K562 (cell line): ENCODE data around the gene CDC27. TPM values are rescaled to one million over a fixed set of nuclear protein-coding genes. Genes with fewer than 3 reads are reported as not detected.

ENCODE experiments used
- ATAC-seq: fragments of 200-7000 bp; cut with Tn5 transposase; 3 replicates; pipeline ENCODE4 v1.9.1; 2020; ENCODE audit warnings: moderate library complexity
- BruUV-seq: library from RNA; stranded (reverse); fragments of 400-500 nt; replicated peaks from 2 replicates; lab custom pipeline; 2021; lab: Mats Ljungman, UMichigan
- CTCF ChIA-PET: fragments of 300-600 bp; formaldehyde crosslinking; extraction: SDS; loops from one replicate; lab custom pipeline; 2021; ENCODE audit warnings: low intra/inter-chr PET ratio; lab: Yijun Ruan, JAX
- POLR2A ChIA-PET: fragments of 300-600, 350-650 bp; sonication (Branson Sonifier 250); formaldehyde crosslinking; extraction: SDS; loops from one replicate; lab custom pipeline; 2021; ENCODE audit warnings: antibody characterized with exemption, inconsistent platforms; lab: Yijun Ruan, JAX
- DNase-seq, 4 experiments: peaks; one replicate each; pipeline versions ENCODE4 v3.0.0 to v3.0.0-alpha.2; 2011 to 2018; ENCODE audit warnings: low spot score in 3 of 4, mixed read lengths in 3 of 4; ENCODE audit errors: extremely low read depth in 1 of 4
- FAIRE-seq: peaks from 2 replicates; lab custom pipeline; 2011; peaks lifted over from hg19 to GRCh38; lab: Jason Lieb, UNC
- H2AFZ ChIP-seq: 2 replicates; pipeline ENCODE4 v1.6.0; 2011; ENCODE audit warnings: low read depth, low read length, control low read depth, inconsistent platforms
- H3K27ac ChIP-seq: fragments of 200-600 bp; 3 replicates; pipeline ENCODE4 v1.8.0; 2011; ENCODE audit warnings: low read depth, mild to moderate bottlenecking, control low read depth, inconsistent platforms, low read length, moderate library complexity, mixed read lengths; ENCODE audit errors: extremely low read depth
- H3K27me3 ChIP-seq, 2 experiments: fragments of 300-600 bp in 1 of 2; 2 replicates in 1 of 2; 3 replicates in 1 of 2; pipeline versions ENCODE4 v1.6.0 to v1.8.0; 2011; ENCODE audit warnings: inconsistent platforms in 2 of 2, low read length in 2 of 2, mild to moderate bottlenecking in 1 of 2, mixed read lengths in 1 of 2, moderate library complexity in 1 of 2; ENCODE audit not compliant: control insufficient read depth in 2 of 2, insufficient read depth in 2 of 2
- H3K36me3 ChIP-seq: fragments of 300-600 bp; 3 replicates; pipeline ENCODE4 v1.8.0; 2011; ENCODE audit warnings: mild to moderate bottlenecking, low read length, inconsistent platforms; ENCODE audit not compliant: control insufficient read depth, insufficient read depth
- H3K4me1 ChIP-seq, 2 experiments: fragments of 200-600 bp in 1 of 2; replicated peaks in 1 of 2; 2 replicates in 1 of 2; 3 replicates in 1 of 2; pipeline versions ENCODE4 v1.5.1 to v1.8.0; 2011; ENCODE audit warnings: inconsistent platforms in 2 of 2, low read length in 2 of 2, mild to moderate bottlenecking in 1 of 2, mixed read lengths in 1 of 2, moderate library complexity in 1 of 2; ENCODE audit not compliant: control insufficient read depth in 2 of 2, insufficient read depth in 2 of 2
- H3K4me2 ChIP-seq: 2 replicates; pipeline ENCODE4 v1.6.1; 2011; ENCODE audit warnings: low read length, control low read depth, inconsistent platforms, mixed read lengths; ENCODE audit not compliant: insufficient read depth
- H3K4me3 ChIP-seq: fragments of 200-600 bp; sonication (generic), shearing (Covaris generic); 2 replicates; pipeline ENCODE4 v1.5.1; 2016; ENCODE audit warnings: control low read depth, inconsistent platforms
- H3K79me2 ChIP-seq: fragments of 200-600 bp; 3 replicates; pipeline ENCODE4 v1.8.0; 2011; ENCODE audit warnings: low read length, inconsistent platforms; ENCODE audit not compliant: control insufficient read depth, insufficient read depth
- H3K9ac ChIP-seq, 2 experiments: 2 replicates each; pipeline versions ENCODE4 v1.6.0 to v1.6.1; 2011; ENCODE audit warnings: low read depth in 2 of 2, low read length in 2 of 2, control low read depth in 1 of 2, inconsistent platforms in 1 of 2, mild to moderate bottlenecking in 1 of 2, mixed read lengths in 1 of 2; ENCODE audit not compliant: insufficient read depth in 1 of 2
- H3K9me1 ChIP-seq: one replicate; pipeline ENCODE4 v1.6.0; 2011; ENCODE audit warnings: inconsistent platforms, mild to moderate bottlenecking, low read length, moderate library complexity; ENCODE audit not compliant: control insufficient read depth, insufficient read depth
- H3K9me3 ChIP-seq: replicated peaks from 2 replicates; pipeline ENCODE4 v1.5.1; 2011; ENCODE audit warnings: low read depth, low read length, inconsistent platforms; ENCODE audit not compliant: control insufficient read depth, insufficient read depth
- H4K20me1 ChIP-seq: replicated peaks from 2 replicates; pipeline ENCODE4 v1.6.1; 2011; ENCODE audit warnings: low read length, inconsistent platforms, mixed read lengths; ENCODE audit not compliant: control insufficient read depth, insufficient read depth
- DMBX1 ChIP-seq: fragments of 250-450 bp; sonication (Bioruptor Pico); IDR thresholded peaks from 2 replicates; pipeline ENCODE4 v1.8.0; 2022; ENCODE audit warnings: inconsistent platforms, mild to moderate bottlenecking, moderate library complexity, borderline replicate concordance
- DPF2 ChIP-seq: fragments of 450-650 bp; IDR thresholded peaks from 2 replicates; pipeline ENCODE4 v1.6.1; 2016
- RBM39 ChIP-seq: fragments of 200-400 bp; formaldehyde crosslinking; optimal IDR thresholded peaks from 2 replicates; pipeline ENCODE3; 2018; ENCODE audit warnings: low read depth, low read length
- ZNF23 ChIP-seq: fragments of 250-450 bp; sonication (Bioruptor Pico); IDR thresholded peaks from 2 replicates; pipeline ENCODE4 v1.4.0; 2020; ENCODE audit warnings: mild to moderate bottlenecking
- ZSCAN32 ChIP-seq: fragments of 450-650 bp; formaldehyde crosslinking; IDR thresholded peaks from 2 replicates; pipeline ENCODE4 v1.4.0; 2020; ENCODE audit warnings: mild to moderate bottlenecking, moderate library complexity
- WGBS: fragments of 100-300 bp; shearing (Covaris generic); methylation state at CpG from one replicate; pipeline ENCODE4 v1.1.6; 2016; ENCODE audit warnings: low coverage, mixed read lengths; ENCODE audit not compliant: insufficient coverage; ENCODE audit errors: missing lambda C conversion rate; 5-methylcytosine and 5-hydroxymethylcytosine counted together
- in situ Hi-C: fragments of 300-500 bp; cut with MboI; formaldehyde crosslinking; loops from 4 replicates; pipeline ENCODE4 v1.15.0; 2018; ENCODE audit warnings: inconsistent platforms, mixed read lengths
- intact Hi-C: fragments of 100-400 bp; cut with micrococcal nuclease; formaldehyde crosslinking; loops from 2 replicates; pipeline ENCODE4 v1.14.2; 2022
- polyA plus RNA-seq, 8 experiments: library from polyadenylated mRNA; depleted of rRNA in 4 of 8; stranded (reverse) in 5 of 8; unstranded in 3 of 8; fragments of >200 nt; fragmentation: Nextera tagmentation in 2 of 8; fragmentation: Illumina TruSeq in 1 of 8; extraction: Ambion mirVana in 2 of 8; extraction: Trizol in 1 of 8; gene quantifications; 2 replicates each; pipeline versions ENCODE4 v1.2.1 to v1.2.3, GENCODE V29; 2011 to 2014; ENCODE audit warnings: inconsistent platforms in 1 of 8, missing spikeins in 1 of 8
- total RNA-seq, 7 experiments: library from RNA; depleted of rRNA in 6 of 7; stranded (reverse); fragments of >200 nt in 6 of 7; fragmentation: Illumina TruSeq in 2 of 7; extraction: Trizol in 2 of 7; gene quantifications; 2 replicates each; pipeline versions ENCODE4 v1.2.1 to v1.2.3, GENCODE V29; 2011 to 2021; ENCODE audit warnings: low replicate concordance in 1 of 7
- TF ChIP-seq, protein P1 (sequence below): fragments of 250-450 bp; sonication (Bioruptor Pico); IDR thresholded peaks from 2 replicates; pipeline ENCODE4 v1.4.0; 2020; ENCODE audit warnings: mild to moderate bottlenecking, moderate library complexity
- TF ChIP-seq, protein P2 (sequence below): fragments of 450-650 bp; IDR thresholded peaks from 2 replicates; pipeline ENCODE4 v1.6.1; 2017; ENCODE audit warnings: antibody characterized with exemption

The CDC27 gene
- total and polyA plus RNA-seq, 9 of the 15 experiments (the other 6 are each of a cell fraction or from before 2014, with no cell fraction given): 28.6 to 155 (median 94.1) TPM

DNA sequence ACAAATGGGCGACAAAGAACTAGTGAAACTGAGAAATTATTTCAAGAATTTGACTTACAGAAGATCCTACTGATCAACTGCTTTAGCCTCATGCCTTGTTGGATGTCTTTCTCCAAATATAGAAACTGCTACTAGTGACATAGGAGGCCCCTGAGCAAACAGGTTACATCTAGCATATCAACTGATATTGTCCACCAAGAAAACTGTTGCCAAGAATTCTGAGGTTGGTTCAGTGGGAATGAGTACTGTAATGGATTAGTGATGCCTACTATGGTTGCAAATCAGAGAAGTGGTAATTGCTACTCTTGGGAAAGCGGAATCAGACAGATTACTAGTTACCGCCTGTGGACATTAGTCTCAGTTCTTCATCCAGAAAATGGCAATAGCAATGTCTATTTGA is 10.0 kb downstream of the CDC27 start:
- DNase-seq (no peak), FAIRE-seq (no peak), ATAC-seq (no peak)
- H3K4me2 ChIP-seq: no peak overlapping the region
- H3K4me1 ChIP-seq: peaks cover 10 to 17% of the 10 kb centered on the region in 2 experiments; a peak in 4 of 5 replicates
- no peak overlapping the region for H3K9ac ChIP-seq
- POLR2A ChIA-PET: no interaction called here
- no peaks in the 10 kb centered on the region for H3K9me3 ChIP-seq
- H3K79me2 ChIP-seq: peaks cover 99% of the 10 kb centered on the region
- in situ Hi-C loops (no loop called here), intact Hi-C loops (loop anchor here (5.0 kb wide), 1 partner anchor 33 kb away; no protein-coding TSS in a partner anchor)
- no peaks in the 10 kb centered on the region for H3K9me1 ChIP-seq
- TF ChIP-seq RBM39: no peak
- TF ChIP-seq ZSCAN32 (CRISPR knock-in tag): no peak
- TF ChIP-seq DPF2: no peak
- TF ChIP-seq, protein P1, sequence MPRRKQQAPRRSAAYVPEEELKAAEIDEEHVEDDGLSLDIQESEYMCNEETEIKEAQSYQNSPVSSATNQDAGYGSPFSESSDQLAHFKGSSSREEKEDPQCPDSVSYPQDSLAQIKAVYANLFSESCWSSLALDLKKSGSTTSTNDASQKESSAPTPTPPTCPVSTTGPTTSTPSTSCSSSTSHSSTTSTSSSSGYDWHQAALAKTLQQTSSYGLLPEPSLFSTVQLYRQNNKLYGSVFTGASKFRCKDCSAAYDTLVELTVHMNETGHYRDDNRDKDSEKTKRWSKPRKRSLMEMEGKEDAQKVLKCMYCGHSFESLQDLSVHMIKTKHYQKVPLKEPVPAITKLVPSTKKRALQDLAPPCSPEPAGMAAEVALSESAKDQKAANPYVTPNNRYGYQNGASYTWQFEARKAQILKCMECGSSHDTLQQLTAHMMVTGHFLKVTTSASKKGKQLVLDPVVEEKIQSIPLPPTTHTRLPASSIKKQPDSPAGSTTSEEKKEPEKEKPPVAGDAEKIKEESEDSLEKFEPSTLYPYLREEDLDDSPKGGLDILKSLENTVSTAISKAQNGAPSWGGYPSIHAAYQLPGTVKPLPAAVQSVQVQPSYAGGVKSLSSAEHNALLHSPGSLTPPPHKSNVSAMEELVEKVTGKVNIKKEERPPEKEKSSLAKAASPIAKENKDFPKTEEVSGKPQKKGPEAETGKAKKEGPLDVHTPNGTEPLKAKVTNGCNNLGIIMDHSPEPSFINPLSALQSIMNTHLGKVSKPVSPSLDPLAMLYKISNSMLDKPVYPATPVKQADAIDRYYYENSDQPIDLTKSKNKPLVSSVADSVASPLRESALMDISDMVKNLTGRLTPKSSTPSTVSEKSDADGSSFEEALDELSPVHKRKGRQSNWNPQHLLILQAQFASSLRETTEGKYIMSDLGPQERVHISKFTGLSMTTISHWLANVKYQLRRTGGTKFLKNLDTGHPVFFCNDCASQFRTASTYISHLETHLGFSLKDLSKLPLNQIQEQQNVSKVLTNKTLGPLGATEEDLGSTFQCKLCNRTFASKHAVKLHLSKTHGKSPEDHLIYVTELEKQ (CRISPR knock-in tag): no peak
- TF ChIP-seq, protein P2, sequence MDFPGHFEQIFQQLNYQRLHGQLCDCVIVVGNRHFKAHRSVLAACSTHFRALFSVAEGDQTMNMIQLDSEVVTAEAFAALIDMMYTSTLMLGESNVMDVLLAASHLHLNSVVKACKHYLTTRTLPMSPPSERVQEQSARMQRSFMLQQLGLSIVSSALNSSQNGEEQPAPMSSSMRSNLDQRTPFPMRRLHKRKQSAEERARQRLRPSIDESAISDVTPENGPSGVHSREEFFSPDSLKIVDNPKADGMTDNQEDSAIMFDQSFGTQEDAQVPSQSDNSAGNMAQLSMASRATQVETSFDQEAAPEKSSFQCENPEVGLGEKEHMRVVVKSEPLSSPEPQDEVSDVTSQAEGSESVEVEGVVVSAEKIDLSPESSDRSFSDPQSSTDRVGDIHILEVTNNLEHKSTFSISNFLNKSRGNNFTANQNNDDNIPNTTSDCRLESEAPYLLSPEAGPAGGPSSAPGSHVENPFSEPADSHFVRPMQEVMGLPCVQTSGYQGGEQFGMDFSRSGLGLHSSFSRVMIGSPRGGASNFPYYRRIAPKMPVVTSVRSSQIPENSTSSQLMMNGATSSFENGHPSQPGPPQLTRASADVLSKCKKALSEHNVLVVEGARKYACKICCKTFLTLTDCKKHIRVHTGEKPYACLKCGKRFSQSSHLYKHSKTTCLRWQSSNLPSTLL: no peak
- no peak for TF ChIP-seq ZNF23 (CRISPR knock-in tag)
- TF ChIP-seq DMBX1 (CRISPR knock-in tag): no peak
- no peaks in the 10 kb centered on the region; the same call in 1 of the 2 replicates for H4K20me1 ChIP-seq
- no peak overlapping the region for H3K4me3 ChIP-seq
- no peak overlapping the region for H3K27ac ChIP-seq
- no peak overlapping the region for H2AFZ ChIP-seq
- 97% methylated on average over 3 of the region's 3 CpGs for WGBS
- H3K36me3 ChIP-seq: peaks cover 84% of the 10 kb centered on the region
- no peaks in the 10 kb centered on the region for H3K27me3 ChIP-seq
- BruUV-seq: no TSS peak
- CTCF ChIA-PET: no interaction called here
